OCI-LY3 (cell line): ENCODE results near the gene RIMKLB.
A peak's percentile ranks its signal among the peaks of the same experiment; 100 is the strongest.

Experiments used
- H2AFZ ChIP-seq: fragments of 200-600, 300-600 bp; shearing (Covaris generic); 2 replicates; pipeline ENCODE4 v1.6.0; 2014; ENCODE audit warnings: antibody characterized with exemption, low read depth, low read length
- H3K27ac ChIP-seq: fragments of 200-600, 300-600 bp; sonication (generic); 2 replicates; pipeline ENCODE4 v1.5.1; 2014; ENCODE audit warnings: mild to moderate bottlenecking, low read length, moderate library complexity, mixed read lengths
- H3K27me3 ChIP-seq: fragments of 200-600, 300-600 bp; sonication (generic); 2 replicates; pipeline ENCODE4 v1.6.1; 2014; ENCODE audit warnings: low read depth, low read length, mixed read lengths
- H3K36me3 ChIP-seq: fragments of 200-600, 300-600 bp; sonication (generic); replicated peaks from 2 replicates; pipeline ENCODE3; 2014; ENCODE audit warnings: low read depth, low read length, mixed read lengths
- H3K4me1 ChIP-seq: fragments of 300-600, 200-600 bp; sonication (generic); 2 replicates; pipeline ENCODE4 v1.6.1; 2014; ENCODE audit warnings: low read length, mixed read lengths
- H3K4me2 ChIP-seq: fragments of 200-600, 300-600 bp; sonication (generic); 2 replicates; pipeline ENCODE4 v1.6.1; 2014; ENCODE audit warnings: low read length, mixed read lengths
- H3K4me3 ChIP-seq: fragments of 300-600, 200-600 bp; sonication (generic); 2 replicates; pipeline ENCODE4 v1.5.1; 2014; ENCODE audit warnings: antibody characterized with exemption, mild to moderate bottlenecking, low read length, moderate library complexity
- H3K79me2 ChIP-seq: fragments of 300-600, 200-600 bp; shearing (Covaris generic); 2 replicates; pipeline ENCODE4 v1.6.1; 2014; ENCODE audit warnings: mild to moderate bottlenecking, low read length, mixed read lengths
- H3K9ac ChIP-seq: fragments of 300-600, 200-600 bp; shearing (Covaris generic); 2 replicates; pipeline ENCODE4 v1.6.0; 2014; ENCODE audit warnings: mild to moderate bottlenecking, low read length, moderate library complexity
- H3K9me3 ChIP-seq: fragments of 200-600, 300-600 bp; shearing (Covaris generic); 2 replicates; pipeline ENCODE4 v1.6.1; 2014; ENCODE audit warnings: low read length, mixed read lengths; ENCODE audit not compliant: insufficient read depth
- H4K20me1 ChIP-seq: fragments of 200-600, 300-600 bp; sonication (generic); 2 replicates; pipeline ENCODE4 v1.6.1; 2016; ENCODE audit warnings: low read length, mixed read lengths; ENCODE audit not compliant: insufficient read depth
- EZH2phosphoT487 ChIP-seq: fragments of 200-600 bp; shearing (Covaris generic); IDR thresholded peaks from 2 replicates; pipeline ENCODE4 v1.6.1; 2018; ENCODE audit warnings: antibody characterized with exemption, mixed run types, low read depth
- TF ChIP-seq, protein P1 (sequence below): fragments of 200-600, 300-600 bp; sonication (generic); IDR thresholded peaks from 2 replicates; pipeline ENCODE4 v1.5.1; 2014; ENCODE audit warnings: antibody characterized with exemption, low read length, low read depth

The RIMKLB gene

DNA sequence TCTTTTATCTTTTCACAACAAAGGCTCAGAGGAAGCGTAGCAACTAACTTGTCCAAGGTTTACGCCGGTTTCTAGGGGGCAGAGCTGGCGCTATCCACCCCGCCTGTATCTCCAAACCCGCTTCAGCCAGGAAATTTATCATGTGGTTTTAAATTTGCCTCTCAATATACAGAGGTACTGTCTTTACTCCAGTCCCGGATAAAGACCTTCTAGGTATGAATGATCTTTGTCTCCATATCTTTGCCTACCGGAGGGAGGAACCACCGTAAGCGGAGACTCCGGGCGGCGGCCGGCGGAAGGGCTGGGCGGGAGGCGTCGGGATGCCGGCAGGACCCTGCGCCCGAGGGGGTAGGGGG, 693 bp upstream of the RIMKLB start:
- Histone ChIP-seq H3K27me3 (peaks cover 11% of the 10 kb centered on the region), H3K36me3 (peaks cover 15% of the 10 kb centered on the region), H3K27ac (no peak overlapping the region), H3K79me2 (peaks cover 26% of the 10 kb centered on the region), H3K9me3 (no peaks in the 10 kb centered on the region), H3K9ac (peak overlapping the region; percentile 96), H2AFZ (peak overlapping the region; percentile 86), H3K4me3 (peak overlapping the region; percentile 99), H3K4me1 (peaks cover 25% of the 10 kb centered on the region), H4K20me1 (no peaks in the 10 kb centered on the region), H3K4me2 (peak overlapping the region; percentile 95)
- TF ChIP-seq, protein P1, sequence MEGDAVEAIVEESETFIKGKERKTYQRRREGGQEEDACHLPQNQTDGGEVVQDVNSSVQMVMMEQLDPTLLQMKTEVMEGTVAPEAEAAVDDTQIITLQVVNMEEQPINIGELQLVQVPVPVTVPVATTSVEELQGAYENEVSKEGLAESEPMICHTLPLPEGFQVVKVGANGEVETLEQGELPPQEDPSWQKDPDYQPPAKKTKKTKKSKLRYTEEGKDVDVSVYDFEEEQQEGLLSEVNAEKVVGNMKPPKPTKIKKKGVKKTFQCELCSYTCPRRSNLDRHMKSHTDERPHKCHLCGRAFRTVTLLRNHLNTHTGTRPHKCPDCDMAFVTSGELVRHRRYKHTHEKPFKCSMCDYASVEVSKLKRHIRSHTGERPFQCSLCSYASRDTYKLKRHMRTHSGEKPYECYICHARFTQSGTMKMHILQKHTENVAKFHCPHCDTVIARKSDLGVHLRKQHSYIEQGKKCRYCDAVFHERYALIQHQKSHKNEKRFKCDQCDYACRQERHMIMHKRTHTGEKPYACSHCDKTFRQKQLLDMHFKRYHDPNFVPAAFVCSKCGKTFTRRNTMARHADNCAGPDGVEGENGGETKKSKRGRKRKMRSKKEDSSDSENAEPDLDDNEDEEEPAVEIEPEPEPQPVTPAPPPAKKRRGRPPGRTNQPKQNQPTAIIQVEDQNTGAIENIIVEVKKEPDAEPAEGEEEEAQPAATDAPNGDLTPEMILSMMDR: peak; percentile 22; the same call in 1 of the 2 replicates
- no peak for TF ChIP-seq EZH2phosphoT487

DNA sequence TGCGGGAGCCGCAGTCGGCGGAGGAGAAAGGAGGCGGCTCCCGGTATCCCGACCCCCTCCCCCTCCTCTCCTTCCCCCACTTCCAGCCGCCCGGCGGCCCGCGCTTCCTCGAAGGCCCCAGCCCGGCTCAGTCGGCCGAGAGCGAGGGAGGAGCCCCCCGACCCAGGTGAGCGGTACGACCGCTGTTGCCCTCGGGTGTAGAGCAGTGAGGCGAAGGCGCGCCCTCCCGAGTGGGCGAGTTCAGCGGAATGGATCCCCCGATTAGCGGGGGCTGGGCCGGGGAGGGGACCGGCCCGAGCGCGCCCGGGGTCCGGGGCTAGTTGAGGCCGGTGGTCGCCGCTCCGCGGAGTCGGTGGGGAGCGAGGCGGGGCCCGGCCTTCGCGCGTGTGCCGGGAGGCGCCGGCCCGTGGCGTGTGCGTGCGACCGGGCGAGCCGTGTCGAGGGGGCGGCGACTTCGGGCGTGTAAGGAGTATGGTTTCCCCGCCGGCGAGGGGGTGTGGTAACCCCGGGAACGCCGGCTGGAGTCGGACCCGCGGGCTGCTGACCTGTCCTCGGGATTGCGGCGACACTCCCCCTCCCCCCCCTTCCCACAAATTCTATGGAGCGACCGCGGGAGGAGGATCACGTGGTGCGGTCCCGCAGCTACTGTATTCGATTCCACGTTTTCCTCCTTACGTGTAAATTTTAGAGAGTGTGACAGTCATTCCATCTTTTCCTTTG, 501 bp downstream of the RIMKLB start:
- no peak for TF ChIP-seq EZH2phosphoT487
- TF ChIP-seq, protein P1: no peak
- H3K79me2 ChIP-seq: peaks cover 34% of the 10 kb centered on the region
- H2AFZ ChIP-seq: peak overlapping the region; percentile 95
- H3K4me1 ChIP-seq: peaks cover 19% of the 10 kb centered on the region
- peak overlapping the region; percentile 77 for H3K4me2 ChIP-seq
- H3K4me3 ChIP-seq: peak overlapping the region; percentile 99
- peaks cover 11% of the 10 kb centered on the region for H3K27me3 ChIP-seq
- H3K9me3 ChIP-seq: no peaks in the 10 kb centered on the region
- H3K9ac ChIP-seq: peak overlapping the region; percentile 96
- H4K20me1 ChIP-seq: 0 out of 2 replicates have a peak, but pooled peaks cover 4% of the 10 kb centered on the region
- peak overlapping the region; percentile 41; the same call in 1 of the 2 replicates for H3K27ac ChIP-seq
- H3K36me3 ChIP-seq: peaks cover 17% of the 10 kb centered on the region

- Histone ChIP-seq H3K27me3 (peaks cover 11% of the 10 kb centered on the region), H3K79me2 (peaks cover 38% of the 10 kb centered on the region), H3K9me3 (no peaks in the 10 kb centered on the region), H3K27ac (no peak overlapping the region), H3K4me3 (peak overlapping the region; percentile 99), H4K20me1 (0 out of 2 replicates have a peak, but pooled peaks cover 4% of the 10 kb centered on the region), H3K9ac (peak overlapping the region; percentile 96), H2AFZ (no peak overlapping the region), H3K4me1 (peaks cover 19% of the 10 kb centered on the region), H3K4me2 (peak overlapping the region; percentile 77), H3K36me3 (peaks cover 17% of the 10 kb centered on the region)
- TF ChIP-seq, protein P1: no peak
These were observed 1.1 kb downstream of the RIMKLB start for GRCh38 chr12:8698879-8699278.

- H3K4me1 ChIP-seq: peaks cover 19% of the 10 kb centered on the region
- no peak overlapping the region for H3K9ac ChIP-seq
- H3K27ac ChIP-seq: no peak overlapping the region
- 0 out of 2 replicates have a peak overlapping the region, but pooled peaks have one; percentile 14 for H3K4me3 ChIP-seq
- peaks cover 17% of the 10 kb centered on the region for H3K36me3 ChIP-seq
- no peak overlapping the region for H2AFZ ChIP-seq
- H4K20me1 ChIP-seq: 0 out of 2 replicates have a peak, but pooled peaks cover 4% of the 10 kb centered on the region
- H3K9me3 ChIP-seq: no peaks in the 10 kb centered on the region
- H3K79me2 ChIP-seq: peaks cover 39% of the 10 kb centered on the region
- TF ChIP-seq, protein P1: no peak
- TF ChIP-seq EZH2phosphoT487: no peak
- peaks cover 11% of the 10 kb centered on the region for H3K27me3 ChIP-seq
- H3K4me2 ChIP-seq: peak overlapping the region; percentile 77
These were observed 1.9 kb downstream of the RIMKLB start for GRCh38 chr12:8699714-8700113.
